SK-N-SH (cell line): Measurements from ENCODE around the gene CEP250. TPM values are rescaled to one million over a fixed set of nuclear protein-coding genes. Genes with fewer than 3 reads are reported as not detected.
A peak's percentile ranks its signal among the peaks of the same experiment; 100 is the strongest.

ENCODE experiments used
- CTCF ChIA-PET: fragments of 300-600, 350-600 bp; formaldehyde crosslinking; extraction: SDS; loops from one replicate; lab custom pipeline; 2021; lab: Yijun Ruan, JAX
- POLR2A ChIA-PET: fragments of 350-600 bp; sonication (Branson Sonifier 250); formaldehyde crosslinking; extraction: SDS; loops from one replicate; lab custom pipeline; 2020; ENCODE audit warnings: antibody characterized with exemption, inconsistent platforms; lab: Yijun Ruan, JAX
- DNase-seq: peaks from one replicate; pipeline ENCODE4 v3.0.0; 2012
- H2AFZ ChIP-seq: fragments of 200-600 bp; sonication (generic); 2 replicates; pipeline ENCODE4 v1.8.1; 2016; ENCODE audit warnings: antibody characterized with exemption, mild to moderate bottlenecking, low read depth
- H3F3A ChIP-seq: fragments of 200-600 bp; sonication (generic); replicated peaks from 2 replicates; pipeline ENCODE3; 2016; ENCODE audit warnings: antibody characterized with exemption, mild to moderate bottlenecking; ENCODE audit not compliant: insufficient read depth
- H3K27ac ChIP-seq, 2 experiments: fragments of 200-500 bp in 1 of 2; fragments of 200-600 bp in 1 of 2; sonication (Bioruptor generic) in 1 of 2; sonication (generic), shearing (Covaris generic) in 1 of 2; 2 replicates each; pipeline versions ENCODE4 v1.5.1 to v1.6.1; 2014 to 2016; ENCODE audit warnings: low read depth in 2 of 2, inconsistent platforms in 1 of 2, low read length in 1 of 2, mild to moderate bottlenecking in 1 of 2, mixed read lengths in 1 of 2
- H3K27me3 ChIP-seq: fragments of 200-600 bp; sonication (generic), shearing (Covaris generic); 2 replicates; pipeline ENCODE4 v1.6.1; 2016; ENCODE audit warnings: mixed run types; ENCODE audit not compliant: insufficient read depth
- H3K36me3 ChIP-seq, 2 experiments: fragments of 200-500 bp in 1 of 2; fragments of 200-600 bp in 1 of 2; sonication (Bioruptor generic) in 1 of 2; sonication (generic) in 1 of 2; replicated peaks in 1 of 2; 2 replicates each; pipeline versions ENCODE3 to v1.5.1; 2014 to 2016; ENCODE audit warnings: low read length in 1 of 2, mild to moderate bottlenecking in 1 of 2; ENCODE audit not compliant: insufficient read depth in 2 of 2, control insufficient read depth in 1 of 2
- H3K4me1 ChIP-seq, 2 experiments: fragments of 200-500 bp in 1 of 2; fragments of 200-600 bp in 1 of 2; sonication (Bioruptor generic) in 1 of 2; sonication (generic), shearing (Covaris generic) in 1 of 2; 2 replicates each; pipeline versions ENCODE4 v1.5.1 to v1.6.1; 2014 to 2016; ENCODE audit warnings: low read depth in 1 of 2, low read length in 1 of 2, mixed run types in 1 of 2; ENCODE audit not compliant: insufficient read depth in 2 of 2, control insufficient read depth in 1 of 2
- H3K4me2 ChIP-seq: fragments of 200-600 bp; sonication (generic), shearing (Covaris generic); 2 replicates; pipeline ENCODE4 v1.6.1; 2017; ENCODE audit warnings: mixed run types
- H3K4me3 ChIP-seq, 2 experiments: fragments of 200-500 bp in 1 of 2; fragments of 200-600 bp in 1 of 2; sonication (Bioruptor generic) in 1 of 2; sonication (generic), shearing (Covaris generic) in 1 of 2; 2 replicates each; pipeline versions ENCODE4 v1.5.1 to v1.8.1; 2014 to 2016; ENCODE audit warnings: low read depth in 2 of 2, inconsistent platforms in 1 of 2, low read length in 1 of 2, mild to moderate bottlenecking in 1 of 2, mixed read lengths in 1 of 2, moderate library complexity in 1 of 2
- H3K79me2 ChIP-seq: fragments of 200-600 bp; sonication (generic); 2 replicates; pipeline ENCODE4 v1.8.1; 2017; ENCODE audit warnings: mild to moderate bottlenecking; ENCODE audit not compliant: insufficient read depth
- H3K9ac ChIP-seq: fragments of 200-600 bp; sonication (generic); 2 replicates; pipeline ENCODE4 v1.6.1; 2017; ENCODE audit warnings: mixed run types
- H3K9me2 ChIP-seq: fragments of 200-600 bp; sonication (generic); 2 replicates; pipeline ENCODE4 v1.6.1; 2017; ENCODE audit warnings: mixed run types
- H3K9me3 ChIP-seq: fragments of 200-600 bp; sonication (generic); 2 replicates; pipeline ENCODE4 v1.6.1; 2017; ENCODE audit warnings: mixed run types, mild to moderate bottlenecking, moderate library complexity
- H4K20me1 ChIP-seq: fragments of 200-600 bp; sonication (generic); 2 replicates; pipeline ENCODE4 v1.6.1; 2017; ENCODE audit warnings: mild to moderate bottlenecking, mixed run types; ENCODE audit not compliant: insufficient read depth
- CHD2 ChIP-seq: fragments of 150-350 bp; IDR thresholded peaks from 2 replicates; pipeline ENCODE4 v1.6.1; 2018; ENCODE audit warnings: low read length; ENCODE audit not compliant: partially characterized antibody
- ELF1 ChIP-seq: IDR thresholded peaks from 2 replicates; pipeline ENCODE4 v1.4.0; 2012
- EP300 ChIP-seq, 2 experiments: IDR thresholded peaks; 2 replicates each; pipeline versions ENCODE4 v1.4.0 to v1.6.1; 2012; ENCODE audit warnings: borderline replicate concordance in 1 of 2, low read depth in 1 of 2, low read length in 1 of 2
- FOSL2 ChIP-seq: IDR thresholded peaks from 2 replicates; pipeline ENCODE4 v1.4.0; 2012; ENCODE audit warnings: low read depth, mild to moderate bottlenecking, moderate library complexity, borderline replicate concordance
- GATA2 ChIP-seq: sonication (generic); formaldehyde crosslinking; IDR thresholded peaks from 2 replicates; pipeline ENCODE4 v1.5.0; 2020; ENCODE audit warnings: mild to moderate bottlenecking, missing genetic modification reagents
- MEF2A ChIP-seq: IDR thresholded peaks from 2 replicates; pipeline ENCODE4 v1.4.0; 2012; ENCODE audit warnings: low read depth, borderline replicate concordance
- POLR2AphosphoS5 ChIP-seq: IDR thresholded peaks from 2 replicates; pipeline ENCODE4 v1.6.1; 2012; ENCODE audit warnings: low read depth, low read length
- RAD21 ChIP-seq: IDR thresholded peaks from 2 replicates; pipeline ENCODE4 v1.6.1; 2012; ENCODE audit warnings: mild to moderate bottlenecking, low read length
- RXRA ChIP-seq: IDR thresholded peaks from 2 replicates; pipeline ENCODE4 v1.4.0; 2012; ENCODE audit warnings: low read depth, mild to moderate bottlenecking, borderline replicate concordance
- TAF1 ChIP-seq: IDR thresholded peaks from 2 replicates; pipeline ENCODE4 v1.6.1; 2012; ENCODE audit warnings: low read depth, mild to moderate bottlenecking, low read length, moderate library complexity, borderline replicate concordance
- whole genome bisulfite sequencing: methylation state at CpG from one replicate; pipeline ENCODE4 v1.1.6; 2017; ENCODE audit warnings: low lambda C conversion rate; 5-methylcytosine and 5-hydroxymethylcytosine counted together
- polyA plus RNA-seq, 3 experiments: library from polyadenylated mRNA; depleted of rRNA; stranded (reverse); fragments of >200 nt; gene quantifications; 2 replicates each; pipeline ENCODE4 v1.2.3, GENCODE V29; 2012
- TF ChIP-seq, protein P1 (sequence below): fragments of 200-600 bp; sonication (generic); IDR thresholded peaks from 2 replicates; pipeline ENCODE4 v1.6.1; 2017; ENCODE audit warnings: antibody characterized with exemption, mild to moderate bottlenecking, moderate library complexity
- TF ChIP-seq, protein P2 (sequence below): IDR thresholded peaks from 2 replicates; pipeline ENCODE4 v1.4.0; 2012; ENCODE audit warnings: low read depth, borderline replicate concordance
- TF ChIP-seq, protein P3 (sequence below): fragments of 150-350 bp; IDR thresholded peaks from 2 replicates; pipeline ENCODE4 v1.6.1; 2017; ENCODE audit warnings: antibody characterized with exemption, low read length, low read depth, borderline replicate concordance
- TF ChIP-seq, protein P4 (sequence below): IDR thresholded peaks from 2 replicates; pipeline ENCODE4 v1.4.0; 2012; ENCODE audit warnings: low read depth, borderline replicate concordance

Gene CEP250
- polyA plus RNA-seq, 1 of the 3 experiments (the other 2 are of a cell fraction) = 13.3 TPM

DNA sequence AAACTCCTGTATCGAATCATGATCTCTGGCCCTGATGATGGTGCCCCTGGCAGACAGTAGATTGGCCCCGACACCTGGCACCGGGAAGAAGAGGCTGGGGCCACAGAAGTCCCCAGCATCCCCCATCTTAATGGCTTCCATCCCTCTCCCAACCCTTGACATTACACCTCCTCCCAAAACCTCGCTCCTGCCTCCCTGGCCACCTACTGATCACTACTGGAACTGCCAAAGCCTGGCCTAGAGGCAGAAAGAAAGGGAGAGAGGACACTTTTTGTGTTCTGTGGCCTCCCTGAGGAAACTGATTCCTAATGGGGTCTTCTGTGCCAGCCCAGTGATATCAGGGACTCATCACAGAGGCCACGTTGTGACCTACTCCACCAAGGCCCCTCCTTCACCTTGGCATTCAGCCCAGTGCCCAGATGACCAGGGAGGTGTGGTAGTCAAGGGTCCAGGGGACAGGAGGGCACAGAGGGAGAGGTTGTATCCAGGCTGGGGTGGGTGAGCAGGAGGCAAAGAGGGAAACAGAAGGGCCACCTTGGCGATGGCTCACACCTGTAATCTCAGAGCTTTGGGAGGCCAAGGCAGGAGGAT lies 68.0 kb downstream of the CEP250 start:
- H3F3A ChIP-seq = no peaks in the 10 kb centered on the region
- H2AFZ ChIP-seq = no peak overlapping the region
- POLR2A ChIA-PET = no interaction called here
- no peaks in the 10 kb centered on the region for H3K9me2 ChIP-seq
- peak; percentile 43 for DNase-seq
- H3K9ac ChIP-seq = no peak overlapping the region
- H3K9me3 ChIP-seq = no peaks in the 10 kb centered on the region
- no peaks in the 10 kb centered on the region for H3K79me2 ChIP-seq
- no peaks in the 10 kb centered on the region for H3K36me3 ChIP-seq
- H3K27ac ChIP-seq = no peak overlapping the region
- H4K20me1 ChIP-seq = no peaks in the 10 kb centered on the region
- CTCF ChIA-PET = no interaction called here
- H3K4me2 ChIP-seq = no peak overlapping the region
- H3K27me3 ChIP-seq = no peaks in the 10 kb centered on the region
- WGBS = 74% methylated on average over 6 of the region's 6 CpGs
- no peaks in the 10 kb centered on the region; a peak in 1 of 4 replicates for H3K4me1 ChIP-seq
- H3K4me3 ChIP-seq = no peak overlapping the region
- TF ChIP-seq TAF1 = no peak
- TF ChIP-seq, protein P1, sequence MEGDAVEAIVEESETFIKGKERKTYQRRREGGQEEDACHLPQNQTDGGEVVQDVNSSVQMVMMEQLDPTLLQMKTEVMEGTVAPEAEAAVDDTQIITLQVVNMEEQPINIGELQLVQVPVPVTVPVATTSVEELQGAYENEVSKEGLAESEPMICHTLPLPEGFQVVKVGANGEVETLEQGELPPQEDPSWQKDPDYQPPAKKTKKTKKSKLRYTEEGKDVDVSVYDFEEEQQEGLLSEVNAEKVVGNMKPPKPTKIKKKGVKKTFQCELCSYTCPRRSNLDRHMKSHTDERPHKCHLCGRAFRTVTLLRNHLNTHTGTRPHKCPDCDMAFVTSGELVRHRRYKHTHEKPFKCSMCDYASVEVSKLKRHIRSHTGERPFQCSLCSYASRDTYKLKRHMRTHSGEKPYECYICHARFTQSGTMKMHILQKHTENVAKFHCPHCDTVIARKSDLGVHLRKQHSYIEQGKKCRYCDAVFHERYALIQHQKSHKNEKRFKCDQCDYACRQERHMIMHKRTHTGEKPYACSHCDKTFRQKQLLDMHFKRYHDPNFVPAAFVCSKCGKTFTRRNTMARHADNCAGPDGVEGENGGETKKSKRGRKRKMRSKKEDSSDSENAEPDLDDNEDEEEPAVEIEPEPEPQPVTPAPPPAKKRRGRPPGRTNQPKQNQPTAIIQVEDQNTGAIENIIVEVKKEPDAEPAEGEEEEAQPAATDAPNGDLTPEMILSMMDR = peak; percentile 52
- 0 out of 2 replicates have a peak, but pooled peaks have one; percentile 4 for TF ChIP-seq RAD21
- TF ChIP-seq, protein P2, sequence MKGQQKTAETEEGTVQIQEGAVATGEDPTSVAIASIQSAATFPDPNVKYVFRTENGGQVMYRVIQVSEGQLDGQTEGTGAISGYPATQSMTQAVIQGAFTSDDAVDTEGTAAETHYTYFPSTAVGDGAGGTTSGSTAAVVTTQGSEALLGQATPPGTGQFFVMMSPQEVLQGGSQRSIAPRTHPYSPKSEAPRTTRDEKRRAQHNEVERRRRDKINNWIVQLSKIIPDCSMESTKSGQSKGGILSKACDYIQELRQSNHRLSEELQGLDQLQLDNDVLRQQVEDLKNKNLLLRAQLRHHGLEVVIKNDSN = no peak

DNA sequence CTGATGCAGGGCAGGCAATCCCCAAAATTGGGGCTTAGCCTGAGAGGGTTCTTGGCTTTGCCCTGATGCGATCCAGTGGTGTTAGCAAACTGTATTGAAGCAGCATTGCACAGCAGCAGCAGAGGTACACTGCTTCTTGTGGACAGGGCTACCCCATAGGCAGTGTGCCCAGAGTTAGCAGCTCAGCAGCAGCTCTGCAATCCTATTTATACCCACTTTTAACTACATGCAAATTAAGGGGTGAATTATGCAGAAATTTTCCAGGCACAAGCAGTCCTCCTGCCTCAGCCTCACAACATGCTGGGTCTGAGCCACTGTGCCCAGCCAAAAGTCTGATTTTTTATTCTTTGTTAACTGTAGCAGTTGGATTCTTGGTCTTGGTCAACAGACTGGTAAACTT lies 70.2 kb downstream of the CEP250 start:
- no CpG with 5 or more reads among the region's 1 CpG for WGBS
- ChIA-PET POLR2A (no interaction called here), CTCF (no interaction called here)
- Histone ChIP-seq H4K20me1 (no peaks in the 10 kb centered on the region), H3K79me2 (no peaks in the 10 kb centered on the region), H3K4me3 (no peak overlapping the region), H3K4me2 (no peak overlapping the region), H2AFZ (no peak overlapping the region), H3F3A (no peaks in the 10 kb centered on the region), H3K36me3 (no peaks in the 10 kb centered on the region), H3K9ac (no peak overlapping the region), H3K27me3 (no peaks in the 10 kb centered on the region), H3K27ac (no peak overlapping the region), H3K9me2 (no peaks in the 10 kb centered on the region), H3K4me1 (no peaks in the 10 kb centered on the region; a peak in 1 of 4 replicates), H3K9me3 (no peaks in the 10 kb centered on the region)
- no peak for TF ChIP-seq POLR2AphosphoS5
- TF ChIP-seq ELF1 = no peak
- no peak for TF ChIP-seq RXRA
- no peak for TF ChIP-seq MEF2A
- no peak for TF ChIP-seq GATA2 (CRISPR knock-in tag)
- TF ChIP-seq, protein P3, sequence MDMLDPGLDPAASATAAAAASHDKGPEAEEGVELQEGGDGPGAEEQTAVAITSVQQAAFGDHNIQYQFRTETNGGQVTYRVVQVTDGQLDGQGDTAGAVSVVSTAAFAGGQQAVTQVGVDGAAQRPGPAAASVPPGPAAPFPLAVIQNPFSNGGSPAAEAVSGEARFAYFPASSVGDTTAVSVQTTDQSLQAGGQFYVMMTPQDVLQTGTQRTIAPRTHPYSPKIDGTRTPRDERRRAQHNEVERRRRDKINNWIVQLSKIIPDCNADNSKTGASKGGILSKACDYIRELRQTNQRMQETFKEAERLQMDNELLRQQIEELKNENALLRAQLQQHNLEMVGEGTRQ = no peak
- TF ChIP-seq, protein P2 = no peak
- no peak for TF ChIP-seq FOSL2
- no peak for TF ChIP-seq EP300 (IDR thresholded peaks at IDR 0.05; ENCODE audit: borderline replicate concordance in 1 of 2, low read depth in 1 of 2, low read length in 1 of 2)
- TF ChIP-seq CHD2 = no peak
- TF ChIP-seq, protein P4, sequence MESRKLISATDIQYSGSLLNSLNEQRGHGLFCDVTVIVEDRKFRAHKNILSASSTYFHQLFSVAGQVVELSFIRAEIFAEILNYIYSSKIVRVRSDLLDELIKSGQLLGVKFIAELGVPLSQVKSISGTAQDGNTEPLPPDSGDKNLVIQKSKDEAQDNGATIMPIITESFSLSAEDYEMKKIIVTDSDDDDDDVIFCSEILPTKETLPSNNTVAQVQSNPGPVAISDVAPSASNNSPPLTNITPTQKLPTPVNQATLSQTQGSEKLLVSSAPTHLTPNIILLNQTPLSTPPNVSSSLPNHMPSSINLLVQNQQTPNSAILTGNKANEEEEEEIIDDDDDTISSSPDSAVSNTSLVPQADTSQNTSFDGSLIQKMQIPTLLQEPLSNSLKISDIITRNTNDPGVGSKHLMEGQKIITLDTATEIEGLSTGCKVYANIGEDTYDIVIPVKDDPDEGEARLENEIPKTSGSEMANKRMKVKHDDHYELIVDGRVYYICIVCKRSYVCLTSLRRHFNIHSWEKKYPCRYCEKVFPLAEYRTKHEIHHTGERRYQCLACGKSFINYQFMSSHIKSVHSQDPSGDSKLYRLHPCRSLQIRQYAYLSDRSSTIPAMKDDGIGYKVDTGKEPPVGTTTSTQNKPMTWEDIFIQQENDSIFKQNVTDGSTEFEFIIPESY = no peak
- no peak for DNase-seq
